NCI-H460 (cell line): Measurements from ENCODE around the gene NANOS3. TPM values are rescaled to one million over a fixed set of nuclear protein-coding genes. Genes with fewer than 3 reads are reported as not detected.

Experiments used
- DNase-seq: peaks from one replicate; pipeline ENCODE4 v3.0.0-alpha.2; 2016; ENCODE audit warnings: low read depth; ENCODE audit errors: extremely low read depth
- total RNA-seq: library from RNA; depleted of rRNA; stranded (reverse); fragments of >200 nt; shearing (Covaris generic); gene quantifications from 2 replicates; pipeline ENCODE4 v1.2.3, GENCODE V29; 2014

NANOS3 gene
- total RNA-seq, 1 experiment from 2014 or later = not detected

DNA sequence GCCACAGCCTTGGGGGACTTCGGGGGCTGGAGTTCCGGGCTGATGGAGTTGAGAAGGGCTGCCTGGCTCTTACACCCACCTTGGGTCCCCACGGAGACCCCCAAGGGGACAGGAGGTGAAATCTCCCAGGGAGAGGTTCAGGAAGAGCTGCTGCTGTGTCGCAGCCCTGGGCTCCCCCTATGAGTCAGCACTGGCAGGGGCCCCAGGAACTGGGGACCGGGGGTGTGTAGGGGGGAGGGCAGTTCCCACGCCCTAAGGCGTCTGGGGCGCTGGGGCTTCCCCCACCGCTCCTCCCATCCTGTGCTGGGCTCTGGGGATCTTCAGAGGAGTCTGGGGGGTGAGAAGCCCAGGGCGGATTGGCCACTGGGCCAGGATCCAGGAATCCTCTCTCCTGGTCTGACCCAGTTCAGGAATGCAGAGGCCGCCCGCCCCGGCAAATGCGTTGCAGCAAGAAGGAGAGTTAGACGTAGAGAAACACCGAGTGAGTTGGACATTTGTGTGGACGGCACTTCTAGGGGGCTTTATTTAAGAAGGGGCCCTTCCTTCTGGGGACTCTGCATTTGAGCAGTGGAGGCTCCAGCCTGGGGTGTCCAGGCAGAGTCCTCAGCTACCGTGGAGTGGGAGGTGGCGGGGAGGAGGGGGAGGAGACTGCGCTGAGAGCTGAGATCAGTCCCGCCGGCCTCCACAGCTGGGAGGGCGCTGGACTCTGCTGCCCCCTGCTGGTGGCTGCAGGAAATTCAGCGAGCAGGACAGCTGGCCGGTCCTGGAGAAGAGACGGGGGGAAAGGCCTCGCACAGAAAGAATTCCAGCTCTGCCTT is 15.0 kb upstream of the NANOS3 start:
- peak; percentile 77 for DNase-seq

GRCh38 chr19:13864046-13864666 is 12.8 kb upstream of the NANOS3 start:
- no peak for DNase-seq

- DNase-seq = no peak
These were observed 12.0 kb upstream of the NANOS3 start for GRCh38 chr19:13864667-13865570.

GRCh38 chr19:13865571-13866462 is 11.1 kb upstream of the NANOS3 start:
- no peak for DNase-seq

DNA sequence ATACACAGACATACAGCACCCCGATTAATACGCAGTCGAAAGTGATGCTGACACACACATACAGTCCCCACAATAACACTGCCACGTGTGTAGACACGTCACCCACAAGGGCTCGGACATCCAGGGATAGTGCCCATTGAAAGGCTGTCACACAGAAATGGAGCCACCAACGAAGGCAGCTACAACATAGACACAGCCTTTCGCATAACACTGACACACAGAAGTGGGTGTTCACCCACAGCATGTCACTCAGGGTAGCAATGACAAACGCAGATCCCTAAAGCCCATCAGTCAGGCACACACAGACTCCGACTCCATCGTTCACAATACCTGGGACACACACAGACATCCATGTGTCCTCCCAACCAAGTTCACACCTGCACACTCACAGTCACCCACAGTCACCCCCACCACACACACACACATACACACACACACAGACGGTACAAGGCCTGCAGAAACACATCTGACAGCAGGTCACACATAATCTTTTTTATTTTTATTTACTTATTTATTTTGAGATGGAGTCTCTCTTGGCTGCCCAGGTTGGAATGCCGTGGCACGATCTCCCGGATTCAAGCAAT is 10.4 kb upstream of the NANOS3 start:
- no peak for DNase-seq

DNA sequence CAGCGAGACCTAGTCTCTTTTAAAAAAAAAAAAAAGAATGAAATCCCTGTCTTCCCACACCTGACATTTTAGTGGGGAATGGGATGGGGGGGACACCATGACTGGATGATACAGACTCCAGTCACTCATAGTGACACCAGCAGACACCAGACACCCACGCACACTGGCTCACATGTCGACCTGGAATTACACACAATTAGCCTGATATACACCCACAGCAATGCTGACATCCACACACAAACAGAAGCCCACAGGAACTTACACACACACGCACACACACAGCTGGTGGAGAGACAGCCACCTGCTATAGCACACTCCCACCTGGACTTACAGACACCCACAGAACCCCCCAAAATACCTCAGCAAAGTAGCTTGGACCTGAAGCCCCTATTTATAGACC is 8.3 kb upstream of the NANOS3 start:
- DNase-seq = no peak

DNA sequence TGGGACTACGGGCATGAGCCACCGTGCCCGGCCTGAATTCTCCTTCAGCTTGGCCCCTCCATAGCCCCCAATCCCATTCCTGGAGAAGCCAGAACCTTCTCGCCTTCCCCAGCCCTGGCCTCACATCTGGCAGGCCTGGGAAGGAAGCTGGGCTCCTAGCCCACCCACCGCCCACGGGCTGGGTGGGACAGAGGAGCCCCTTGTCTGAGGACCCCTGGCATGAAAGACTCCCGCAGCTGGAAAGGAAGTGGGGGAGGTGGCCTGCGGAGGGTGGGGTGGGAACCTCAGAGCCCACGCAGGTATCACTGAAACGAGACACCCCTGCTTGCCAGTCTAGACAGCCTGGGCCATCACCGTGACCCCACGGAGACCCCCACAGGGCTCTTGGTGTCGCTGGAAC is 7.7 kb upstream of the NANOS3 start:
- no peak for DNase-seq

DNA sequence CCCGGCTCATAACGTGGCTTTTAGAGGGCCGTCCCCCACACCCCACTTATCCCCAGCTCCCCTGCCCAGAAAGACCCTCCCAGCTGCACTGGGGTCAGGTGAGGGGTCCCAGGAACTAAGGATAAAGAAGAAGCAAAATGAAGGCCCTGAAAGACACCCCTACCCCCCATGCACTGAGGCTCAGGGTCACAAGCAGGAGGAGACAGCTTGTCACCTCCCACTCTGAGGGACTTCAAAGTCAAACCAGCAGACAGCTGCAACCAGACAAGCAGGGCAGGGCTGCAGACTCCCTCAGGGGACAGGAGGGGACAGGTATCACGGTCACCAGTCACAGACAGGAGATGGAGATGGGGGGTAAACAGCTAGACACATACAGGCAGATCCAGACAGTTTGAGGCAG is 6.1 kb upstream of the NANOS3 start:
- DNase-seq = no peak

- no peak for DNase-seq
These were observed 4.6 kb upstream of the NANOS3 start for GRCh38 chr19:13872339-13872694.

GRCh38 chr19:13872695-13873389 is 4.1 kb upstream of the NANOS3 start:
- DNase-seq = no peak

GRCh38 chr19:13873834-13874515 is 3.0 kb upstream of the NANOS3 start:
- no peak for DNase-seq

DNA sequence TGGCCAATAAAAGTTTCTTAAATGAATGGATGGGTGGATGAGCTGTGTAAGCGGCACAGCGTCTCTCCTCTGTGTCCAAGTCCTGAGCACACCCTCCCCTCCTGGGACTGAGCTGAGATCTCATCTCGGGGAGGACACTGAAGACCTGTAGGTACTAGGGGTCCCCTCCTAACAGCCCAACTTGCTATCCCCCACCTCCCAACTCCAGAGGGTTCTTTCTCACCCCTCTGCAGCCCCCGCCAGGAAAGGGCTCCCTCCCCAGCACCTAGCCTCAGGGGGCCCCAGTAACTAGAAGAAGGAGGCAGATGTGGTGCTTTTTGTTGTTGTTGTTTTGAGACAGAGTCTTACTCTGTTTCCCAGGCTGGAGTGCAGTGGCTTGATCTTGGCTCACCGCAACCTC is 1.1 kb upstream of the NANOS3 start:
- no peak for DNase-seq

DNA sequence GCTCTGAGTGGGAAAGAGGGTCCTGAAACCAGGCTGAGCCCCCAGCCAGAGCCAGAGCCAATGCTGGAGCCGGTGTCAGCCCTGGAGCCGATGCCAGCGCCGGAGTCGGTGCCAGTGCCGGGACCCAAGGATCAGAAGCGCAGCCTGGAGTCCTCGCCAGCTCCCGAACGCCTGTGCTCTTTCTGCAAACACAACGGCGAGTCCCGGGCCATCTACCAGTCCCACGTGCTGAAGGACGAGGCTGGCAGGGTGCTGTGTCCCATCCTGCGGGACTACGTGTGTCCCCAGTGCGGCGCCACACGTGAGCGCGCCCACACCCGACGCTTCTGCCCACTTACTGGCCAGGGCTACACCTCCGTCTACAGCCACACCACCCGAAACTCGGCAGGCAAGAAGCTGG is 369 bp downstream of the NANOS3 start:
- DNase-seq = no peak

DNA sequence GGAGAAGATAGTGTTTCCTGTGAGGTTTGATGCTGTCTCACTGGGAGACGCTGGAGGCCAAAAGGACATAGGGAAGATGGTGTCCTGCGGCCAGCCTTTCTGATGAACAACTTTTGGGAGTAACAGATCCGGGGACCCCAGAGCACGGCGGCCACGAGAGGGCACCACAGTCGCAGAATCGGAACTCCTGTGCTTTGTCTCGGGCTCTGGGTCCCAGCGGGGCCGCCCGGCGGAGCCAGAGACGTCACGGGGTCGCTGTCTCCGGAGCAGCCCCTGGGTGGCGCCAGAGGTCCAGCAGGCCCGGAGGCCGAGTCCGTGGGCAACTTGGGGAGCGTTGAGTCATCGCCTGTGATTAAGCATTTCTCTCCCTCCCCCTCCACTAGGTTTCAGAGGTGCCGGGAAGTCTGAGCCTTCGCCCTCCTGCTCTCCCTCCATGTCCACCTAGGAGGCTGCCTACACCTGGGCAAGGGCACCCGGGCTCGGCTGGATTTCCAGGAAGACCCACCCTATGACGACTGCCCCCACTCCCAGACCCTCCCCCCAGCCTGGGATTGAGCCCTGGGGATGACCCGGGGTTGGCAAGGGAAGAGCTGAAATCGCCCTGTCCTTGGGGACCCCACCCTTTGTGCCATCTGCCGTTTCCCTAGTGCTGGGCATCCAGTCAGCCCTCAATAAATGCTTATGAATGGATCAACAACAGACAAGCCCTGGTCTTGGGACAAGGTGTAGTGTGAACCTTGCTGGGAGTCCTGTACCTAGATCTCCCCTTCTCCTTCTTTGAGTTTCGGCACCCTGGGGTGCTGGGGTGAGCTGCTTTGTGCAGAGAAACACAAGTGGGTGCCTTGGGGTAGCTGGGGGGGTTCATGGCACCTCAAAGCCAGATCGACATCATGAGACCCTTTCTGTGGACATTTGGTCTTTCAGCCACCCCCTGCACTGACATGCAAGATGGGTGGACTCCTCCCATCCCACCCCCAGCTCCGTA is 3.4 kb downstream of the NANOS3 start:
- DNase-seq = peak; percentile 90

DNA sequence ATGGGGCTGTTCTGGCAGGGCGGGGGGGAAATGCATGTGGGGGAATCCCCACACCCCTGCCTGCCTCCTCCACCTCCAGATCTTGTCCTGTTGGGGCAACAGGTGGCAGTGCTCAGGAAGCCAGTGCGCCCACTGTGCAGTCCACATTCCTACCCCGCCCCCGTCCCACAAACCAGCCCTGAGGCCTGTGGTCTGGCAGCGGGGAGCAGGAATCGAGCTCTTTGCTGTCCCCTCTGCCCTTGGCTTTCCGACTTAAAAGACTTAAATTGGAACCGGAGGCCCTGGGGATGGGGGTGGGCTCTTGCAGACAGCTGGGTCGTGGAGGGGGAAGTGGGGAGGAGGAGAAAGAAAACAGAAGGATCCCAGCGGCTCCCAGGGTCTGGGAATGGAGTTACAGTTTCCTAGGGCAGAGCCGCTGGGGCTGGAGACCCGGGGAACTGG is 4.3 kb downstream of the NANOS3 start:
- DNase-seq = no peak

DNA sequence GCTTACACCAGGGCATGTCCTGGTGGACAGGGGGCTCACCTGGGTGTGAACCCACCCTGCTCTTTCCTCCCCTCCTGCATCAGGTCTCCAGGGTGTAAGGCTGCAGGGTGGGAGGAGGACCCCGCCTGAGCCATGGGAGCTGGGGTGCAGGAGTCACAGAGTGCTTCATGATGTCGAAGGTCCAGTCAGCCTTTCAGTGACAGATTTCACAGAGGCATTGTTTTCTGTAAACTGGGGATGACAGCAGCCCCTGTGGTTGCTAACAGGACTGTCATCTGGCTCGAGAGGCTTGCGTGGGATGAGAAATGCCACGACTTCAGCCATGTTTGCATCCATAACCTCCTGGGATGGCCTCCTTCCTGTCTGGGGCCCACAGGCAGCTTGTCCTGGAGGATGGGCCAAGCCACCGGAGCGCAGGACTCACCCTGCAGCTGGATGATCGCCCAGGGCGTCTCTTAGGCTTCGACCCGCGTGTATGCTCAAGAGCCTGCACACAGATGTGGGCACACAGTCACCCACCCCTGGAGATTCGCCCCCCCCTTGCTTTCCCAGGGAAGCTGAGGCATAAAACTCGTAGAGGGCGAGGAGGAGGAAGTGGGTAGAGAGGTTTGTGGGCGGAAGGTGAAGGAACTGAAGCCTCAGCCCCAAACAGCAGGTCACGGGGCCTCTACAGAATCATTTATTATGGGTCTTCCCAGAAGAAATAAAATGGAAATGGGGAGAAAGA is 4.9 kb downstream of the NANOS3 start:
- no peak for DNase-seq

DNA sequence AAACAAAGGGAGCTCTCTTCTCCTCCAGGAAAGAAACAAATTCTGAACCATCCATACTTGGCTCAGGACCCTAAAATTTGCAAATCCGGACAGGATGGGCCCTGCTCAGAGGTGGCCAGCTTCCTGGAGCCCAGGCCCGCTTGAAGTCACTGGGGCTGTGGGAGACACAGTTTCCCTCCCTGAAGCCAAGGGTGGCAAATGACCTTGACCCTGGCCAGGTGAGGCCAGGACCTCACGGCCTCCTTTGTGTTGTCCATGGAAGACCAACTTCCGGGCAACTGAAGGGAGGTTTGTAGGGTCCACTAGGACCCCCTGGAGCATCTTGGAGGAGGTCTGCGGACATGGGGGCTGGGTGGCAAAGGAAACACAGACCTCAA is 5.5 kb downstream of the NANOS3 start:
- no peak for DNase-seq
